GM21447 (cell line): ENCODE measurements around the gene STYXL2.

Source experiments
- ATAC-seq: cut with Tn5 transposase; IDR thresholded peaks from one replicate; pipeline ENCODE4 v1.9.1; 2021; ENCODE audit not compliant: unreplicated experiment

The STYXL2 gene

GRCh38 chr1:167132301-167133010 lies 38.6 kb downstream of the STYXL2 start:
- no peak for ATAC-seq

GRCh38 chr1:167135281-167135840 lies 41.5 kb downstream of the STYXL2 start:
- ATAC-seq = no peak

- ATAC-seq = no peak
Observed at GRCh38 chr1:167136191-167136614, 42.3 kb downstream of the STYXL2 start.

DNA sequence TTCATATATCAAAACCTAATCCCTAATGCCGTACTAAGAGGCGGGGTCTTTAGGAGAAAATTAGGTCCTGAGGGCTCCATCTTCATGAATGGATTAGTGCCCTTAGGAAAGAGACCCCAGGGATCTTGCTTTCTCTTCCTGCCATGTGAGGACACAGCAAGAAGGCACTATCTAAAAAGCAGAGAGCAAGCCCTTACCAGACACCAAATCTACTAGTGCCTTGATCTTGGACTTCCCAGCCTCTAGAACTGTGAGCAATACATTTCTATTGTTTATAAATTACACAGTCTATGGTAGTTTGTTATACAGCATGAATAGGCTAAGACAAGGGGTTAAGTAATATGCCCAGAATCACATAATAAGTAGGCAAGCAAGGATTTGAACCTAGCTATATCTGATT lies 42.9 kb downstream of the STYXL2 start:
- ATAC-seq = no peak

GRCh38 chr1:167137332-167137781 lies 43.5 kb downstream of the STYXL2 start:
- no peak for ATAC-seq

GRCh38 chr1:167137793-167138510 lies 44.1 kb downstream of the STYXL2 start:
- ATAC-seq = no peak

GRCh38 chr1:167138703-167139102 lies 44.8 kb downstream of the STYXL2 start:
- ATAC-seq = no peak

- no peak for ATAC-seq
Observed at GRCh38 chr1:167141963-167142362, 48.1 kb downstream of the STYXL2 start.
